ENCODE results near the gene KIF26B. TPM values are rescaled to one million over a fixed set of nuclear protein-coding genes. Genes with fewer than 3 reads are reported as not detected.
"Not testable (repeated sequence)": the region's sequence is repeated elsewhere in the genome, so short reads cannot be mapped to it uniquely, and the experiment has no call there.

KIF26B gene
- total RNA-seq, 1 experiment from 2014 or later, result 2.3 TPM

DNA sequence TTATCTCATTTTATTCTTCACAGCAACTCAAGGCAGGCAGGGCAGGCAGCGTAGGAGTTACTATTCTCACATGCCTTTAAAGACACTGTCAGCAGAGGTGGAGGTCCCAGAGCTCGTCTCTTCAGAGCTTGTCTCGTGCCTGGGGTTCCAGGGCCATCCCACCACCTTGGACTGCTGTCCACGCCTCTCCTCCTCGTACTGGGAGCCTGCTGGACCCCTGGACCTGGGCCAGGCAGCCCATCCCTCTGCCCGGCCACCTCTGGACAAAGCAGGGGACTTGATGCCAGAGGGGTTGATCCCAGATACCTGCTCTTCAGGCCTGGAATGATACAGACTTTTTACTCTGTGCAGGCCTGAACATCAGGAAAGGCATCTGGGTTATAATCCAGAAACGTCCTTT lies 546.8 kb downstream of the KIF26B start:
- Histone ChIP-seq H4K20me1 (ENCODE audit: insufficient read depth, low read depth, low read length) (no peaks in the 10 kb centered on the region), H3K79me2 (ENCODE audit: low read length) (no peaks in the 10 kb centered on the region), H3K4me1 (ENCODE audit: low read length) (peaks cover 33% of the 10 kb centered on the region), H3K27ac (ENCODE audit: low read length) (no peak overlapping the region), H3K36me3 (ENCODE audit: insufficient read depth, low read length) (peaks cover 12% of the 10 kb centered on the region; the same call in 1 of the 2 replicates), H3K9me2 (replicated peaks; ENCODE audit: insufficient read depth, low read length) (no peaks in the 10 kb centered on the region), H3K4me3 (ENCODE audit: low read length) (no peak overlapping the region), H3K4me2 (ENCODE audit: low read depth, low read length, poor library complexity, severe bottlenecking) (no peak overlapping the region), H3K27me3 (ENCODE audit: low read length) (no peaks in the 10 kb centered on the region), H3K9ac (ENCODE audit: low read length) (no peak overlapping the region), H3K9me3 (ENCODE audit: low read length) (no peaks in the 10 kb centered on the region), H2AFZ (ENCODE audit: low read length) (no peak overlapping the region)
- DNase-seq, result no peak

DNA sequence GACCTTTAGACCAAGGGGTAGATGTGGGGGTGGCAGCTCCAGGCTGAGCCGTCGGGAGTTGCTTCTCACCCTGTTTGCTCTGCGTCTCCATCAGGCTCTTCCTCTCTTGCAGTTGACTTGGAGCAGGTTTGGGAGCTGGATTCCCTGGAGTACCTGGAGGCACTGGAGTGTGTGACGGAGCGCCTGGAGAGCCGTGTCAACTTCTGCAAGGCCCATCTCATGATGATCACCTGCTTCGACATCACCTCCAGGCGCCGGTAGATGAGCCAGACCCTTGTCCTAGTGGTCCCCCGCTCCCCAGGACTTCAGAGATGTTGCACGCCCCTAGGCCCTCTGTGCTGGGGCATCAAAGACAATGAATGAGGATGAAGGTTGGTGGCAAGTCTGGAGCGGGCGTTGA lies 547.6 kb downstream of the KIF26B start:
- Histone ChIP-seq H4K20me1 (ENCODE audit: insufficient read depth, low read depth, low read length) (no peaks in the 10 kb centered on the region), H3K27me3 (ENCODE audit: low read length) (no peaks in the 10 kb centered on the region), H3K9me3 (ENCODE audit: low read length) (no peaks in the 10 kb centered on the region), H3K4me3 (ENCODE audit: low read length) (no peak overlapping the region), H3K79me2 (ENCODE audit: low read length) (no peaks in the 10 kb centered on the region), H3K9me2 (replicated peaks; ENCODE audit: insufficient read depth, low read length) (no peaks in the 10 kb centered on the region), H3K4me1 (ENCODE audit: low read length) (peaks cover 29% of the 10 kb centered on the region), H3K36me3 (ENCODE audit: insufficient read depth, low read length) (peaks cover 12% of the 10 kb centered on the region; the same call in 1 of the 2 replicates), H2AFZ (ENCODE audit: low read length) (no peak overlapping the region), H3K9ac (ENCODE audit: low read length) (no peak overlapping the region), H3K4me2 (ENCODE audit: low read depth, low read length, poor library complexity, severe bottlenecking) (no peak overlapping the region), H3K27ac (ENCODE audit: low read length) (no peak overlapping the region)
- no peak for DNase-seq

DNA sequence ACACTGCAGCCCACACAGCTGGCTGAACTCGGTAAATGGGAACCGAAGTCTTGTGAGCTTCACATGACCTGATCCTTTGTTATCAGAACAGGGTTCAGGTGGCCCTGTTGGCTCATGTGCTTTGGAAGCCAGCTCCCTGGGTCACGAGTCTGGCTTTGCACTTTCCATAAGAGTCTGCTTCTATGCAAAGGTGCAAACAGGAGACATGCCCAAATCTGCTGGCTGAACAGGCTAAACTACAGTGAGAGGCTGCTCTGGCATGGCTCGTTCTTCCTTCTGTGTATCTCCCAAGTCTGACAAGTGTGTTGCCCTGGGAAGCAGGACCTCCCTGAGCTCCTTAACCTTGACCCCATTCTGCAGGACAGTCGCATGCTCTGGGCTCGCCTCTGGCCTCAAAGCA lies 549.6 kb downstream of the KIF26B start:
- no peak overlapping the region for H3K4me3 ChIP-seq (ENCODE audit: low read length)
- H3K9me2 ChIP-seq (replicated peaks; ENCODE audit: insufficient read depth, low read length), result no peaks in the 10 kb centered on the region
- no peaks in the 10 kb centered on the region for H3K9me3 ChIP-seq (ENCODE audit: low read length)
- H3K79me2 ChIP-seq (ENCODE audit: low read length), result no peaks in the 10 kb centered on the region
- H3K4me1 ChIP-seq (ENCODE audit: low read length), result peaks cover 9% of the 10 kb centered on the region
- H2AFZ ChIP-seq (ENCODE audit: low read length), result no peak overlapping the region
- no peaks in the 10 kb centered on the region for H4K20me1 ChIP-seq (ENCODE audit: insufficient read depth, low read depth, low read length)
- no peak overlapping the region for H3K4me2 ChIP-seq (ENCODE audit: low read depth, low read length, poor library complexity, severe bottlenecking)
- H3K36me3 ChIP-seq (ENCODE audit: insufficient read depth, low read length), result peaks cover 12% of the 10 kb centered on the region; the same call in 1 of the 2 replicates
- DNase-seq, result no peak
- no peak overlapping the region for H3K27ac ChIP-seq (ENCODE audit: low read length)
- no peak overlapping the region for H3K9ac ChIP-seq (ENCODE audit: low read length)
- H3K27me3 ChIP-seq (ENCODE audit: low read length), result no peaks in the 10 kb centered on the region

DNA sequence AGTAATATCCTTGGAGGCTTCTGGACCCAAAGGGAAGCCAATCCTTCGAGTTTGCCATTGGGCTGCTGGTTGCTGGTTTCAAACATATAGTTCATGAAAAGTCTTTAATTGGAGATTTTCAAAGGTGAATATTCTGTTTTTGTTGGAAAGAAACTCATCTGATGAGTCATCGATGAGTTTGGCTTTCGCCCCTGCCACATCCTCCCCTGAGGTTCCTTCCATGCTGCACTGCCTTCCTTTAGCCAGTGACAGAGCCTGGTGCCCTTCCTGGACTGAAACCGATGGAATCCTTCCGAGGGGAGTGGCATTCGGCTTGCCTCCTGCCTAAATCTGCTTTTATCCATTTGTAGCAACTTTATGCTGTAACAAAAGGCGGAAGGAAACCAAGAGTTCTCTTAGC lies 550.0 kb downstream of the KIF26B start:
- H3K9ac ChIP-seq (ENCODE audit: low read length), result no peak overlapping the region
- peaks cover 5% of the 10 kb centered on the region for H3K4me1 ChIP-seq (ENCODE audit: low read length)
- DNase-seq, result no peak
- H3K4me3 ChIP-seq (ENCODE audit: low read length), result no peak overlapping the region
- peaks cover 12% of the 10 kb centered on the region; the same call in 1 of the 2 replicates for H3K36me3 ChIP-seq (ENCODE audit: insufficient read depth, low read length)
- H3K27ac ChIP-seq (ENCODE audit: low read length), result no peak overlapping the region
- H3K9me2 ChIP-seq (replicated peaks; ENCODE audit: insufficient read depth, low read length), result no peaks in the 10 kb centered on the region
- H3K4me2 ChIP-seq (ENCODE audit: low read depth, low read length, poor library complexity, severe bottlenecking), result no peak overlapping the region
- H3K9me3 ChIP-seq (ENCODE audit: low read length), result no peaks in the 10 kb centered on the region
- no peaks in the 10 kb centered on the region for H4K20me1 ChIP-seq (ENCODE audit: insufficient read depth, low read depth, low read length)
- H3K27me3 ChIP-seq (ENCODE audit: low read length), result no peaks in the 10 kb centered on the region
- H2AFZ ChIP-seq (ENCODE audit: low read length), result no peak overlapping the region
- H3K79me2 ChIP-seq (ENCODE audit: low read length), result no peaks in the 10 kb centered on the region

DNA sequence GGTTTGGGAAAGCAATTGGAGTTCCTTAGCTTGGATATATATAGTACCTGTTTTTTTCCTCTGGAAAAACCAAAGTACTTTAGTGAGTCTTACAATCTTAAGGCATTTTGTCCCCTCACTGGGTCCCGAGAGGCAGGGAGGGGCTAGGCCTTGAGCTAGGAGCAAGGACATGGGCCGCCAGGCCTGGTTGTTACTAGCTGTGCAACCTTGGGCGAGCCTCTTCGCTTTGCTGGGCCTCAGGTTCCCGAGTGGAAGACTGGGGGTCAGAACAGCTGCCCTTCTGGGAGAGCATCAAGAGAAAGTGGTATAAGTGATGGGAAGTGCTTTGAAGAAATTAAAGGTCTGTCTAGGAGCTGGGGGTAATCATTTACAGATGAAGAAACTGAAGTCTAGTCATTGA lies 553.2 kb downstream of the KIF26B start:
- Histone ChIP-seq H3K9ac (ENCODE audit: low read length) (no peak overlapping the region), H3K4me1 (ENCODE audit: low read length) (no peaks in the 10 kb centered on the region), H3K27ac (ENCODE audit: low read length) (no peak overlapping the region), H3K79me2 (ENCODE audit: low read length) (no peaks in the 10 kb centered on the region), H3K9me3 (ENCODE audit: low read length) (no peaks in the 10 kb centered on the region), H3K4me3 (ENCODE audit: low read length) (no peak overlapping the region), H3K27me3 (ENCODE audit: low read length) (no peaks in the 10 kb centered on the region), H3K36me3 (ENCODE audit: insufficient read depth, low read length) (peaks cover 10% of the 10 kb centered on the region; the same call in 1 of the 2 replicates), H2AFZ (ENCODE audit: low read length) (no peak overlapping the region), H4K20me1 (ENCODE audit: insufficient read depth, low read depth, low read length) (no peaks in the 10 kb centered on the region), H3K9me2 (replicated peaks; ENCODE audit: insufficient read depth, low read length) (no peaks in the 10 kb centered on the region), H3K4me2 (ENCODE audit: low read depth, low read length, poor library complexity, severe bottlenecking) (no peak overlapping the region)
- no peak for DNase-seq

DNA sequence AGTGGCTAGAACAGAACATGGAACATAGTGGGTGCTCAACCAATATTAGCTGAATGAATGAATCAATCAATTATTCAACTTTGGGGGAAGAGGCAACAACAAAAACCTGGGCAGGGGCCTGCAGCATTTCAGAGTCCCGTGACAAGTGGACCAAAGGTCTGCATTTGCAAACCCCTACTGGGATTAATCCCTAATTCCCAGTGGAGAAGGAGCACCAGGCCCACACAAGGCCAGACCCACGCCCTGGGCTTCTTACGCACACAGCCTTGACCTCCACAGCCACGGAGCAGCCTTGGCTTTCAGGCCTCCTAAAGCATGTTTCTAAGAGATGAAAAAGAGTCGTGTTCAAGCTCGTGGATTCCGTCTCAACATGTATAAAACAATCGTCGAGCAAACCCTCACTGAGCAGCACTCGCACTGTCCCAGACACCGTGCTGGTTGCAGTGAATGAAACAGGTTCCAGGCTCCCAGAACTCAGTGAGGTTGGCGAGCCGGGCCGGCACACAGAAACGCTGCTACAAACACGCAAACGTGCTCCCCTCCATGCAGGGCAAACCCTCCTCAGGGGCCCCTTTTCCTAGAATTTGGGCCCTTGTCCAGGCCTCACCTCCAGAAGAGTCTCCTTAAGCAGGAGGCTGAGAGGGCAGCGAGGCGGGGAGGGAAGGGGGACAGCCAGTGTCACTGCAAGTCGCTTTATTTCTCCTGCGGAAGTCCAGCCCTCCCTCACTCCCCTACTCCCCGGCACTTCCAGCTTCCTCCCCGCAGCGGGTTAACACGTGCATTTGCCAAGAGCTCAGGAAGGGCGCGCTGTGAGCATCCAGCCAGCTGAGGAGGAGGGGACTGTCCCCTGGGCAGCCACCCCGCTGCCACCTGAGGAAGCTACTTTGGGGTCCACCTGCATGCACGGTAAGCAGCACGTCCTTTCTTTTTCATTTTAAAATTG lies 556.4 kb downstream of the KIF26B start:
- no peak overlapping the region for H3K27ac ChIP-seq (ENCODE audit: low read length)
- H3K79me2 ChIP-seq (ENCODE audit: low read length), result no peaks in the 10 kb centered on the region
- H3K9me3 ChIP-seq (ENCODE audit: low read length), result no peaks in the 10 kb centered on the region
- peaks cover 13% of the 10 kb centered on the region for H3K4me1 ChIP-seq (ENCODE audit: low read length)
- H3K27me3 ChIP-seq (ENCODE audit: low read length), result no peaks in the 10 kb centered on the region
- H3K4me2 ChIP-seq (ENCODE audit: low read depth, low read length, poor library complexity, severe bottlenecking), result no peak overlapping the region
- no peak overlapping the region for H2AFZ ChIP-seq (ENCODE audit: low read length)
- H3K4me3 ChIP-seq (ENCODE audit: low read length), result no peak overlapping the region
- H3K36me3 ChIP-seq (ENCODE audit: insufficient read depth, low read length), result no peaks in the 10 kb centered on the region
- no peaks in the 10 kb centered on the region for H4K20me1 ChIP-seq (ENCODE audit: insufficient read depth, low read depth, low read length)
- H3K9ac ChIP-seq (ENCODE audit: low read length), result no peak overlapping the region
- no peaks in the 10 kb centered on the region for H3K9me2 ChIP-seq (replicated peaks; ENCODE audit: insufficient read depth, low read length)
- no peak for DNase-seq

DNA sequence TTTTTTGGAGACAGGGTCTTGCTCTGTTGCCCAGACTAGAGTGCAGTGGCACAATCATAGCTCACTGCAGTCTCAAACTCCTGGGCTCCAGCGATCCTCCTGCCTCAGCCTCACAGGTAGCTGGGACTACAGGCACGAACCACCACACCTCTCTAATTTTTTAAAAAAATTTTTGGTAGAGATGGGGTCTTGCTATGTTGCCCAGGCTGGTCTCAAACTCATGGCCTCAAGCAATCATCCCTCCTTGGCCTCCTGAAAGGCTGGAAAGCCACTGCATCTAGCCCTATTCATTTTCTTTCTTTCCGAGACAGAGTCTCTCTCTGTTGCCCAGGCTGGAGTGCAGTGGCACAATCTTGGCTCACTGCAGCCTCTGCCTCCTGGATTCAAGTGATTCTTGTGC lies 559.2 kb downstream of the KIF26B start:
- peaks cover 13% of the 10 kb centered on the region for H3K4me1 ChIP-seq (ENCODE audit: low read length)
- H3K36me3 ChIP-seq (ENCODE audit: insufficient read depth, low read length); H3K27ac ChIP-seq (ENCODE audit: low read length); H3K9me2 ChIP-seq (replicated peaks; ENCODE audit: insufficient read depth, low read length); H2AFZ ChIP-seq (ENCODE audit: low read length); H4K20me1 ChIP-seq (ENCODE audit: insufficient read depth, low read depth, low read length); H3K27me3 ChIP-seq (ENCODE audit: low read length); DNase-seq; H3K79me2 ChIP-seq (ENCODE audit: low read length); H3K4me3 ChIP-seq (ENCODE audit: low read length); H3K9me3 ChIP-seq (ENCODE audit: low read length); H3K9ac ChIP-seq (ENCODE audit: low read length); H3K4me2 ChIP-seq (ENCODE audit: low read depth, low read length, poor library complexity, severe bottlenecking): not testable (repeated sequence)

DNA sequence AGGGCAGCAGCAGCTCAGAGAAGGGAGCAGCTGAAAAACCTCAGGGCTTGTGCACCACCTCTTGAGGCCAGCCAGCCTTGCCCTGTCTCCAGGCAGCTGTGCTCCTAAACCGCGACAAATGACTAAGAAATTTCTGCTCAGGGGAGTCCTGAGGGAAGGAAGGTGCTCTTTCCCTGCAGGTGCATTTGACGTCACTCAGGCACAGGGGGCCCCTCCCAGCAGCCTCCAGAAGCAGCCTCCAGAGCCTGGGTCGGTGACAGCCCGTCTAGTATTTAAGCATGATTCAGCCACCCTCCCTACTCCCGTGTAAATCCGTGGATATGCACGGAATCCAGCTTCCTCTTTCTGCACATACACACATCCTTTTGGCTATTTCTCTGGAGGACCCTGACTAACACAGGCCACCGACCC lies 560.5 kb downstream of the KIF26B start:
- Histone ChIP-seq H2AFZ (ENCODE audit: low read length) (no peak overlapping the region), H3K4me2 (ENCODE audit: low read depth, low read length, poor library complexity, severe bottlenecking) (no peak overlapping the region), H4K20me1 (ENCODE audit: insufficient read depth, low read depth, low read length) (no peaks in the 10 kb centered on the region), H3K4me3 (ENCODE audit: low read length) (no peak overlapping the region), H3K79me2 (ENCODE audit: low read length) (no peaks in the 10 kb centered on the region), H3K9me3 (ENCODE audit: low read length) (no peaks in the 10 kb centered on the region), H3K9ac (ENCODE audit: low read length) (no peak overlapping the region), H3K9me2 (replicated peaks; ENCODE audit: insufficient read depth, low read length) (no peaks in the 10 kb centered on the region), H3K4me1 (ENCODE audit: low read length) (peaks cover 13% of the 10 kb centered on the region), H3K27ac (ENCODE audit: low read length) (no peak overlapping the region), H3K36me3 (ENCODE audit: insufficient read depth, low read length) (no peaks in the 10 kb centered on the region), H3K27me3 (ENCODE audit: low read length) (no peaks in the 10 kb centered on the region)
- DNase-seq, result no peak
